GM12878 (cell line): ENCODE measurements around the gene ADGB. TPM values are rescaled to one million over a fixed set of nuclear protein-coding genes. Genes with fewer than 3 reads are reported as not detected.

Experiments
- ATAC-seq: fragments of 200-7000 bp; cut with Tn5 transposase; 3 replicates; pipeline ENCODE4 v1.9.1; 2020; ENCODE audit warnings: mild to moderate bottlenecking, moderate library complexity
- BruUV-seq: library from RNA; stranded (reverse); fragments of 400-500 nt; replicated peaks from 2 replicates; lab custom pipeline; 2021; lab: Mats Ljungman, UMichigan
- CTCF ChIA-PET: fragments of 300-600 bp; sonication (Branson Sonifier 250); formaldehyde crosslinking; extraction: SDS; loops from one replicate; lab custom pipeline; 2021; ENCODE audit warnings: inconsistent platforms; lab: Yijun Ruan, JAX
- POLR2A ChIA-PET: fragments of 350-600 bp; formaldehyde crosslinking; extraction: SDS; loops from one replicate; lab custom pipeline; 2021; ENCODE audit warnings: inconsistent platforms; lab: Charles Lee
- RAD21 ChIA-PET: fragments of 300-600 bp; sonication (Branson Sonifier 250); formaldehyde crosslinking; loops from one replicate; lab custom pipeline; 2023; ENCODE audit warnings: antibody characterized with exemption; ENCODE audit not compliant: unreplicated experiment; lab: Charles Lee
- SMC1A ChIA-PET: fragments of 300-600 bp; sonication (Branson Sonifier 250); formaldehyde crosslinking; loops from one replicate; lab custom pipeline; 2023; ENCODE audit not compliant: unreplicated experiment, uncharacterized antibody; lab: Charles Lee
- DNase-seq: peaks from one replicate; pipeline ENCODE4 v3.0.0-alpha.2; 2011; ENCODE audit warnings: low read depth, low spot score
- FAIRE-seq: peaks from 3 replicates; lab custom pipeline; 2011; peaks lifted over from hg19 to GRCh38; lab: Jason Lieb, UNC
- H2AFZ ChIP-seq: 2 replicates; pipeline ENCODE4 v1.6.0; 2011; ENCODE audit warnings: low read depth, low read length, control low read depth; ENCODE audit not compliant: control insufficient read depth
- H3K27ac ChIP-seq: 2 replicates; pipeline ENCODE4 v1.5.1; 2011; ENCODE audit warnings: control low read depth; ENCODE audit not compliant: control insufficient read depth, insufficient read depth
- H3K27me3 ChIP-seq, 2 experiments: replicated peaks in 1 of 2; 2 replicates each; pipeline versions ENCODE4 v1.6.0 to v1.6.1; 2011; ENCODE audit warnings: low read length in 1 of 2; ENCODE audit not compliant: control insufficient read depth in 2 of 2, insufficient read depth in 2 of 2
- H3K36me3 ChIP-seq, 2 experiments: 2 replicates each; pipeline ENCODE4 v1.5.1; 2011; ENCODE audit warnings: low read length in 1 of 2; ENCODE audit not compliant: control insufficient read depth in 2 of 2, insufficient read depth in 2 of 2
- H3K4me1 ChIP-seq: 2 replicates; pipeline ENCODE4 v1.6.1; 2011; ENCODE audit warnings: mild to moderate bottlenecking, low read length, moderate library complexity, mixed read lengths; ENCODE audit not compliant: control insufficient read depth, insufficient read depth
- H3K4me2 ChIP-seq: 2 replicates; pipeline ENCODE4 v1.6.0; 2011; ENCODE audit warnings: control low read depth; ENCODE audit not compliant: control insufficient read depth, insufficient read depth
- H3K4me3 ChIP-seq: fragments of 200-600 bp; sonication (generic); 2 replicates; pipeline ENCODE4 v1.5.1; 2016
- H3K79me2 ChIP-seq: 2 replicates; pipeline ENCODE4 v1.6.0; 2011; ENCODE audit warnings: low read length; ENCODE audit not compliant: control insufficient read depth, insufficient read depth
- H3K9ac ChIP-seq: 2 replicates; pipeline ENCODE4 v1.8.0; 2011; ENCODE audit warnings: low read length, control low read depth, mixed read lengths; ENCODE audit not compliant: control insufficient read depth, insufficient read depth
- H3K9me3 ChIP-seq: replicated peaks from 3 replicates; pipeline ENCODE4 v1.5.1; 2011; ENCODE audit warnings: mild to moderate bottlenecking, low read length; ENCODE audit not compliant: control insufficient read depth, insufficient read depth
- H4K20me1 ChIP-seq: 2 replicates; pipeline ENCODE4 v1.6.0; 2011; ENCODE audit not compliant: control insufficient read depth, insufficient read depth
- CBFB ChIP-seq: IDR thresholded peaks from 2 replicates; pipeline ENCODE4 v1.6.1; 2016; ENCODE audit warnings: antibody characterized with exemption, low read depth
- CHD1 ChIP-seq: IDR thresholded peaks from 2 replicates; pipeline ENCODE4 v1.6.1; 2012; ENCODE audit warnings: low read depth, low read length, improper control_type of control experiment
- ESRRA ChIP-seq: IDR thresholded peaks from 2 replicates; pipeline ENCODE4 v1.6.1; 2012; ENCODE audit warnings: mild to moderate bottlenecking, low read length, improper control_type of control experiment
- HDAC2 ChIP-seq: fragments of 200-600 bp; sonication (generic); IDR thresholded peaks from 2 replicates; pipeline ENCODE4 v1.6.1; 2017
- POLR2AphosphoS2 ChIP-seq: IDR thresholded peaks from 2 replicates; pipeline ENCODE4 v1.6.1; 2011; ENCODE audit warnings: low read depth, mild to moderate bottlenecking, low read length, improper control_type of control experiment, moderate library complexity
- POLR2AphosphoS5 ChIP-seq: IDR thresholded peaks from 2 replicates; pipeline ENCODE4 v1.6.1; 2011; ENCODE audit warnings: mild to moderate bottlenecking, low read length, inconsistent platforms
- POU2F2 ChIP-seq: IDR thresholded peaks from 3 replicates; pipeline ENCODE4 v1.6.1; 2011; ENCODE audit warnings: low read depth, mild to moderate bottlenecking, low read length, borderline replicate concordance
- RFX5 ChIP-seq: IDR thresholded peaks from 2 replicates; pipeline ENCODE4 v1.6.1; 2011; ENCODE audit warnings: low read depth, low read length, improper control_type of control experiment
- SUZ12 ChIP-seq: fragments of 200-600 bp; sonication (generic); IDR thresholded peaks from one replicate; pipeline ENCODE4 v1.6.1; 2018; ENCODE audit warnings: antibody characterized with exemption, mild to moderate bottlenecking; ENCODE audit not compliant: unreplicated experiment
- YY1 ChIP-seq: IDR thresholded peaks from 2 replicates; pipeline ENCODE4 v1.6.1; 2011; ENCODE audit warnings: low read depth, mild to moderate bottlenecking, low read length
- ZNF207 ChIP-seq: fragments of 450-650 bp; IDR thresholded peaks from 2 replicates; pipeline ENCODE4 v1.6.1; 2014; ENCODE audit warnings: antibody characterized with exemption, mild to moderate bottlenecking, borderline replicate concordance
- WGBS: methylation state at CpG from one replicate; pipeline ENCODE4 v1.1.6; 2016; ENCODE audit warnings: low lambda C conversion rate; ENCODE audit not compliant: insufficient replicate concordance, insufficient coverage; ENCODE audit errors: missing lambda C conversion rate; 5-methylcytosine and 5-hydroxymethylcytosine counted together
- in situ Hi-C: fragments of 300-500 bp; cut with MboI; formaldehyde crosslinking; loops from 9 replicates; pipeline ENCODE4 v1.14.3; 2018; ENCODE audit warnings: mixed read lengths
- intact Hi-C: fragments of 100-400 bp; cut with micrococcal nuclease; formaldehyde crosslinking; loops from one replicate; pipeline ENCODE4 v1.14.2; 2022; ENCODE audit not compliant: unreplicated experiment
- polyA plus RNA-seq, 11 experiments: library from polyadenylated mRNA; depleted of rRNA in 4 of 11; unstranded in 6 of 11; stranded (reverse) in 5 of 11; fragments of >200 nt; fragmentation: Nextera tagmentation in 4 of 11; fragmentation: Illumina TruSeq in 1 of 11; extraction: Ambion mirVana in 4 of 11; extraction: Trizol in 1 of 11; gene quantifications; 1 replicate in 1 of 11; 2 replicates in 10 of 11; pipeline versions ENCODE4 v1.2.1 to v1.2.3, GENCODE V29; 2011 to 2016; ENCODE audit warnings: inconsistent platforms in 2 of 11, missing spikeins in 2 of 11, low read depth in 1 of 11
- total RNA-seq, 4 experiments: library from RNA; depleted of rRNA in 3 of 4; stranded (reverse); fragments of >200 nt in 3 of 4; fragmentation: Illumina TruSeq in 1 of 4; extraction: Trizol in 1 of 4; gene quantifications; 2 replicates each; pipeline versions ENCODE4 v1.2.1 to v1.2.3, GENCODE V29; 2013 to 2021

Gene ADGB
- total and polyA plus RNA-seq, 10 of the 15 experiments (the other 5 are each of a cell fraction or from before 2014, with no cell fraction given) = not detected

- no TSS peak for BruUV-seq
- TF ChIP-seq POU2F2 (no peak), CBFB (no peak), POLR2AphosphoS5 (no peak), YY1 (no peak), ESRRA (no peak), POLR2AphosphoS2 (no peak), ZNF207 (no peak), RFX5 (no peak)
- TF ChIP-seq, all 136 proteins: peak for 0
- in situ Hi-C loops (no loop called here), intact Hi-C loops (no loop called here)
- Histone ChIP-seq H3K27ac (no peak overlapping the region), H3K4me3 (no peak overlapping the region), H3K27me3 (no peaks in the 10 kb centered on the region), H3K4me1 (no peaks in the 10 kb centered on the region), H3K9ac (no peak overlapping the region), H3K79me2 (no peaks in the 10 kb centered on the region), H3K36me3 (no peaks in the 10 kb centered on the region), H4K20me1 (no peaks in the 10 kb centered on the region), H2AFZ (no peak overlapping the region), H3K9me3 (no peaks in the 10 kb centered on the region), H3K4me2 (no peak overlapping the region)
- no peak for ATAC-seq
- RAD21 ChIA-PET = no interaction called here
- no peak for FAIRE-seq
- no peak for DNase-seq
- CTCF ChIA-PET = no interaction called here
- 62% methylated on average over 2 of the region's 2 CpGs for WGBS
- POLR2A ChIA-PET = no interaction called here
- SMC1A ChIA-PET = no interaction called here
Measured at GRCh38 chr6:146636481-146636880, 37.7 kb downstream of the ADGB start.

DNA sequence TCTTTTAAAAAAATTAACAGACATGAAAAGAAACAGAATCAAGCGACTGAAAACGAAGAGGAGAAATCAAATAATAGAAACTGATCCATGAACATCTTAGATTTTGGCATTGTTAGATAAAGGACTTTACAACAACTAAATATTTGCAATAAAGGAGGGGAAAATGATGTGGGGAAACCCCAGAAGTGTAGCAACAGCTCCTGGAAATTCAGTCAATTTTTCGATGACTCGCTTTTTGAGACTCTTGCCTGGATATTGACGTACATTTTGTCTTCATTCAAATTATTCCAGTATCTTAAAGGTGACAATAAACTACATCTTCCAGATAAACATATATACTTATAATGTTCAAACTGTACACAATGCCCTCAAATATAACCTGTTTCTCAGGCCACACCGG lies 44.1 kb downstream of the ADGB start:
- DNase-seq (no peak), FAIRE-seq (no peak), ATAC-seq (no peak)
- ChIA-PET RAD21 (no interaction called here), SMC1A (interaction anchor here (1.8 kb wide), 1 partner anchor 9 kb away, joined by 4 read pairs; no protein-coding TSS in a partner anchor), CTCF (no interaction called here)
- Histone ChIP-seq H4K20me1 (no peaks in the 10 kb centered on the region), H3K4me1 (no peaks in the 10 kb centered on the region), H3K9me3 (no peaks in the 10 kb centered on the region), H3K4me2 (no peak overlapping the region), H3K4me3 (no peak overlapping the region), H3K27me3 (no peaks in the 10 kb centered on the region), H3K36me3 (no peaks in the 10 kb centered on the region), H3K79me2 (no peaks in the 10 kb centered on the region), H3K9ac (no peak overlapping the region)
- in situ Hi-C loops = no loop called here
- WGBS = 34% methylated on average over 6 of the region's 6 CpGs
- TF ChIP-seq HDAC2 (no peak), POLR2AphosphoS2 (no peak), CHD1 (no peak), SUZ12 (no peak)
- TF ChIP-seq, all 136 proteins: peak for 0
- H3K27ac ChIP-seq = no peak overlapping the region
- BruUV-seq = no TSS peak
- no peak overlapping the region for H2AFZ ChIP-seq
- POLR2A ChIA-PET = no interaction called here
- intact Hi-C loops = no loop called here
